8988T (cell line): ENCODE results near the gene UGT1A4.

ENCODE experiments used
- DNase-seq: peaks from one replicate; pipeline ENCODE4 v3.0.0; 2011

UGT1A4 gene

DNA sequence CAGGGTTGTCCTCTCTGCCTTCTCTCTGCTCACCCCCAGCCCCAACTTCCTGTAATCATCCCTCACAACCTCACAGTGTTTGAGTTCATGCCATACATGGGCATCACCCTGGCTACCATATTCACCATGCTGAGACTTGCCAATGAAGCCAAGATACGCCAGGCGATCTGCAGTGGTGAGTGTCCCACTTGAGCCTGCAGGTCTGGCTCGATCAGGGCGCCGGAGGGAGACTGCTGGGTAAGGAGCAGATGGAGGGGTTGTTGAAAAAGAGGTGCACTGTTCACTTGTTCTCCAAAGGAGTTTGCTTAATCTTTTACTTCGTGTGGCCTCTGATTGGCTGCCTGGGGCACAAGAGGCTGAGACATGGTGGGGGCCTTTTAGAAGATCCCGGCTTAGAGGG is 74.2 kb downstream of the UGT1A4 start:
- DNase-seq = no peak

GRCh38 chr2:233793465-233794127 is 75.1 kb downstream of the UGT1A4 start:
- no peak for DNase-seq

GRCh38 chr2:233794128-233794658 is 75.7 kb downstream of the UGT1A4 start:
- DNase-seq = no peak

GRCh38 chr2:233795735-233796171 is 77.2 kb downstream of the UGT1A4 start:
- DNase-seq = no peak

- no peak for DNase-seq
Measured at GRCh38 chr2:233796254-233796653, 77.7 kb downstream of the UGT1A4 start.

GRCh38 chr2:233798335-233799086 is 80.0 kb downstream of the UGT1A4 start:
- no peak for DNase-seq

- no peak for DNase-seq
Measured at GRCh38 chr2:233799087-233799665, 80.6 kb downstream of the UGT1A4 start.

GRCh38 chr2:233799716-233800115 is 81.2 kb downstream of the UGT1A4 start:
- DNase-seq = no peak

DNA sequence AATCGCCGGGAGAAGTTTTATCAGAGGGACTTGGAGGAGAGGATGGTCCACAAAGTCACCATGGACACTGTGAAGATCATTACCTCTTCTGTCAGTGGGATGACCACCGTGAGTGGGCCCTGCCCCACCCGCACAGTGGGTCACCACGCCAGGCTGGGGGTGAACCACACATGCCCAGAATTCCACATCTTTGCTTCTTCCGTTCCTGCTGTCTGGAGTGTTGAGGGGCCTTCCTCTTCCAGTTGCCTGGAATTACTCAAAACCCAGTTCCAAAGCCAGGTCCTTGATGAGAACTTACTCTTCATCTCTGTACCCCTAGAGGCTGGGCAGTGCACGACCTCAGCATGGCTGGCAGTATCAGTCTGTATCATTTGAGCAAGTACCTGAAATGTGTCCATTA is 81.7 kb downstream of the UGT1A4 start:
- no peak for DNase-seq

- DNase-seq = no peak
Measured at GRCh38 chr2:233801357-233802131, 83.0 kb downstream of the UGT1A4 start.

DNA sequence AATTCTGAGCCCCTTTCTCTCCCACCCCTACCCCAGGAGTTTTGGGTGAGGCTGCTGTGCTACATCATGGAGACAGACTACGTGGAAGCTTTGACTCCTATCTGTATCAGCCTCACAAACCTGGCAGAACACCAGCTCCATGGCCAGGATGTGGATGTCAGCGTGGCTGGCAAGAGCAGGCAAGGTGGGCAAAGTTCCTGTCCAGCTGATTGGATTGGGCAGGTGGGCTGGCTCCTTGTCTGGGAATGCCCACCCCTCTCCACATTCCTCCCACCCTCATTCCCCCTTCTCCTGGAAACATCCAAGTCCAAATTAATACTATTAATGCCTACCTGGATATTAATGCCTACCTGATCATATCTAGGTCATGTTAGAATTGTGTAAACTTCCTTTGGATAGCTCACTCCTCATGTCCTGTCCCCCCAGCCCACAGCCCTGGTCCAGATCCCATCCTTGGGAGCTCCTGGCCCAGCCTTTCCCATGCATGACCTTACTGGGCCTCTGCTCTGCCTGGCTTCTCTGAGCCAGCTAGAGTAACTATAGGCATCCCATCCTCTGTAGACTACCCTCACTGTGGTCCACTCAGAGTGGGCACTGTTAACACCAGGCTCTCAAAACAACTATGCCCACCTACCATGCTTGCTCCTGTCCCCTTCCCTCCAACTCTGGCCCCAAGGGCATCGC is 83.7 kb downstream of the UGT1A4 start:
- DNase-seq = no peak

DNA sequence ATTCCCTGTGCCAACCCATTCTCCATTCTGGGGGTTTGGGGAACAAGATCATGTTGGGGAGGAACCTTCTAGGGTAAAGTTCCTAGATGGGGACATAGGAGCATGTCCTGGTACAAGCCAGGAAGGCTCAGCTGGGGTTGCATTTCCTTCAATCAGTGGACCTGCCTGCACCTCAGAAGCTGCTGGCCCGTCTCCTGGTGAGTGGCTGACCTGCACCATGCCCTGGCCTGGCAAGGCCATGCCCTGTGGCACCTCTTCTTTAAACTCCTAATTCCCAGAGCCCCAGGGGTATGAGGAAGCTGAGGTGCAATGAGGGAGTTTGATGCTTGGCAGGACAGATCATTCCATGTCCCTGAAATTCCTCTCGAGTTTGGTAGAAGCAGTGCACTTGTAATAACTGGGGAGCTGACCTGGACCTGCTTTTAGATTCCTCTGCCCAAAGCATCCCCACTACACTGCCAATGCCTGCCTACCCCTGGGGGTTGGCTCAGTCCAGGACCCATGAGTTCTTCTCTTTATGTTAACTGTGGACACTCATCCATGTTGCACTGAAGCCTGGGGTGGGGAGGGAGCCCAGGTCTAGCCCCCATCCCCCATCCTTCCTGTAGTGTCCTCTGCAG is 84.9 kb downstream of the UGT1A4 start:
- no peak for DNase-seq

DNA sequence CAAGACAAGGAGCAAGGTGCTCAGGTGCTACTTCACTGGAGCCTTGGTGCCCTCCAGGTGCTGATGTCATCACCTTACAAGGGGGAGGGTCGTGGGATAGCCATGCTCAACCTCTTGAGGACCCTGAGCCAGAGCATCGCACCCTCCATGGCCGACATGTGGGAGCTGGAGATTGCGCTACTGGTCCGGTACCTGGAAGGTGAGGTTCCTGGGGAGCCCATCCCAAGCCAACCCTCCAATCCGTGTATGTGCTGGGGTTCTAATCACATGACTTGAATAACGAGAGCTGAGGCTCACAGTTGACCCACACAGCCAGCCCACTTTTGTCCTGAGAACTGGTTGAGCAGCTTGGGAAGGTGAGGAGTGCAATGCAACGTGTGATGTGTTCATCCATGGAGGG is 85.5 kb downstream of the UGT1A4 start:
- DNase-seq = no peak

GRCh38 chr2:233807215-233807865 is 88.8 kb downstream of the UGT1A4 start:
- DNase-seq = peak; percentile 11

- DNase-seq = peak; percentile 2
Measured at GRCh38 chr2:233807966-233808935, 89.7 kb downstream of the UGT1A4 start.

- no peak for DNase-seq
Measured at GRCh38 chr2:233810385-233810784, 91.8 kb downstream of the UGT1A4 start.

- DNase-seq = no peak
Measured at GRCh38 chr2:233811087-233811486, 92.6 kb downstream of the UGT1A4 start.

- DNase-seq = no peak
Measured at GRCh38 chr2:233811732-233812131, 93.2 kb downstream of the UGT1A4 start.

DNA sequence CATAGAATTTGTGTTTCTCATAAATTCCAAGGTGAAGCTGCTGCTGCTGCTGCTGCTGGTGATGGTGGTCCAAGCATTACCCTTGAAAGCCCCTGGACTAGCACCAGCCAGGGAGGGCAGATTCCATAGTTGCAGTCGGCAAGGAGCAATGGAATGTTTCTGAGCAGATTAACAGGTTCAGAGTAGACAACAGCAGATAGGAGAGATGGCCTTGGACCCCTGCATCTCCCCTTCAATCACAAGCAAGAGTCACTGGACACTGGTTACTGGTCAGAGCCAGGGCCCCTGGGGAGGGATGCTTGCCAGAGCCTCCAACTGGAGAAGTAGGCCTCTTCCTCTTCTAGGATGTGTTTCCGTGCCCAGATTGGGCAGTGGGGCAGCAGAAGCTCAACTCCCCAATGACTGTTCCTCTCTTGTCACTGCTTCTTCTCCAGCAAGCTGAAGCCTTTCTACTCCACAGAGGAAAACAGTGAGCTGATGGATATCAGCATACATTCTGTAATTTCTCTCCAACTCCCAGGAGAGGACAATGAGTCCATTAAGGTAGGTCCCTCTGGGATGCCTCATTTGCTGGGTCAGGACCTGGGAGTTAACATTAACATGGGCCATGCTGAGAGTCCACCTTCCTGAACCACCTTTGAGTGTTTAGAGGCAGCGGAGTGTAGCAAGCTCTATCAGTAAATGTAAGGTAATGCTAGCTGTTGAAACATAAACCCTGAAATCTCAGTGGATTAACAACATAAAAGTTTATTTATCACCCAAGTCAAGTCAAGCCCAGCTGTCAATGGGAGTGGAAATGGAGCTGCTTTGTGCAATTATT is 94.9 kb downstream of the UGT1A4 start:
- DNase-seq = no peak
